GM23338 (cell line): ENCODE data around the gene REPIN1. TPM values are rescaled to one million over a fixed set of nuclear protein-coding genes. Genes with fewer than 3 reads are reported as not detected.

Experiments used
- ATAC-seq: fragments of 200-7000 bp; cut with Tn5 transposase; 3 replicates; pipeline ENCODE4 v1.9.1; 2020
- DNase-seq: peaks from one replicate; pipeline ENCODE4 v3.0.0-alpha.2; 2015; ENCODE audit warnings: low spot score
- H2AFZ ChIP-seq: fragments of 200-600 bp; sonication (generic); 2 replicates; pipeline ENCODE4 v1.8.0; 2016; ENCODE audit warnings: antibody characterized with exemption, mild to moderate bottlenecking, moderate library complexity
- H3F3A ChIP-seq: fragments of 200-600 bp; sonication (generic); replicated peaks from 2 replicates; pipeline ENCODE4 v1.8.0; 2017; ENCODE audit warnings: antibody characterized with exemption, mixed run types, low read depth
- H3K27ac ChIP-seq: fragments of 200-600 bp; sonication (generic); 2 replicates; pipeline ENCODE4 v1.6.1; 2016; ENCODE audit warnings: low read depth
- H3K27me3 ChIP-seq: fragments of 200-600 bp; sonication (generic); 2 replicates; pipeline ENCODE4 v1.8.0; 2016; ENCODE audit warnings: mild to moderate bottlenecking, mixed run types, moderate library complexity; ENCODE audit not compliant: insufficient read depth
- H3K36me3 ChIP-seq: fragments of 200-600 bp; sonication (generic); 2 replicates; pipeline ENCODE4 v1.8.0; 2016; ENCODE audit warnings: mild to moderate bottlenecking; ENCODE audit not compliant: insufficient read depth
- H3K4me1 ChIP-seq: fragments of 200-600 bp; sonication (generic); 2 replicates; pipeline ENCODE4 v1.8.0; 2016; ENCODE audit warnings: mild to moderate bottlenecking, moderate library complexity; ENCODE audit not compliant: insufficient read depth
- H3K4me2 ChIP-seq: fragments of 200-600 bp; sonication (generic); 2 replicates; pipeline ENCODE4 v1.7.1; 2017; ENCODE audit warnings: mixed run types
- H3K4me3 ChIP-seq: fragments of 200-600 bp; sonication (generic); 2 replicates; pipeline ENCODE4 v1.6.1; 2016; ENCODE audit warnings: mixed run types
- H3K79me2 ChIP-seq: fragments of 200-600 bp; sonication (generic); replicated peaks from 2 replicates; pipeline ENCODE4 v1.8.0; 2017; ENCODE audit warnings: mild to moderate bottlenecking; ENCODE audit not compliant: insufficient read depth
- H3K9me2 ChIP-seq: fragments of 200-600 bp; sonication (generic); 2 replicates; pipeline ENCODE4 v1.8.0; 2017; ENCODE audit not compliant: insufficient read depth
- H4K20me1 ChIP-seq: fragments of 200-600 bp; sonication (generic); replicated peaks from 2 replicates; pipeline ENCODE4 v1.8.0; 2017; ENCODE audit warnings: mild to moderate bottlenecking; ENCODE audit not compliant: insufficient read depth
- H3K27ac Mint-ChIP-seq: 2 replicates; pipeline ENCODE4 v1.8.0; 2020; ENCODE audit warnings: inconsistent platforms, mild to moderate bottlenecking, moderate library complexity, mixed read lengths
- H3K27me3 Mint-ChIP-seq: 3 replicates; pipeline ENCODE4 v1.8.0; 2022; ENCODE audit warnings: low read depth, mild to moderate bottlenecking, moderate library complexity, mixed read lengths, inconsistent platforms; ENCODE audit not compliant: insufficient read depth, poor library complexity
- H3K36me3 Mint-ChIP-seq: 3 replicates; pipeline ENCODE4 v1.8.0; 2021; ENCODE audit warnings: low read depth, mild to moderate bottlenecking, inconsistent platforms, moderate library complexity, mixed read lengths
- H3K4me1 Mint-ChIP-seq: 3 replicates; pipeline ENCODE4 v1.8.0; 2020; ENCODE audit warnings: mild to moderate bottlenecking, inconsistent platforms, mixed read lengths
- H3K4me3 Mint-ChIP-seq: 3 replicates; pipeline ENCODE4 v1.8.0; 2021; ENCODE audit warnings: moderate library complexity, mild to moderate bottlenecking, inconsistent platforms, mixed read lengths
- H3K9me3 Mint-ChIP-seq: 3 replicates; pipeline ENCODE4 v1.8.0; 2020; ENCODE audit warnings: moderate library complexity, mild to moderate bottlenecking, inconsistent platforms, mixed read lengths
- EZH2 ChIP-seq: fragments of 200-600 bp; sonication (generic); IDR thresholded peaks from one replicate; pipeline ENCODE4 v1.8.0; 2017; ENCODE audit warnings: antibody characterized with exemption, mild to moderate bottlenecking, low read depth; ENCODE audit not compliant: unreplicated experiment
- EZH2phosphoT487 ChIP-seq: fragments of 200-600 bp; sonication (generic); IDR thresholded peaks from one replicate; pipeline ENCODE4 v1.8.1; 2018; ENCODE audit warnings: antibody characterized with exemption; ENCODE audit not compliant: unreplicated experiment
- JUNB ChIP-seq: IDR thresholded peaks from one replicate; pipeline ENCODE4 v1.6.1; 2016; ENCODE audit warnings: antibody characterized with exemption; ENCODE audit not compliant: unreplicated experiment
- STAT1 ChIP-seq: IDR thresholded peaks from one replicate; pipeline ENCODE4 v1.6.1; 2016; ENCODE audit warnings: antibody characterized with exemption; ENCODE audit not compliant: unreplicated experiment
- ZNF114 ChIP-seq: fragments of 250-450 bp; sonication (Bioruptor Pico); IDR thresholded peaks from 2 replicates; pipeline ENCODE4 v1.5.0; 2020; ENCODE audit warnings: mild to moderate bottlenecking, moderate library complexity
- ZNF331 ChIP-seq: fragments of 250-450 bp; sonication (Bioruptor Pico); IDR thresholded peaks from 2 replicates; pipeline ENCODE4 v1.5.0; 2020; ENCODE audit warnings: low read depth, mild to moderate bottlenecking, moderate library complexity
- polyA plus RNA-seq: library from polyadenylated mRNA; unstranded; fragments of >200 nt; fragmentation: Nextera tagmentation; extraction: Ambion mirVana; gene quantifications from 2 replicates; pipeline ENCODE4 v1.2.1, GENCODE V29; 2016
- total RNA-seq: library from RNA; depleted of rRNA; stranded (reverse); fragments of >200 nt; shearing (Covaris generic); gene quantifications from 2 replicates; pipeline ENCODE4 v1.2.3, GENCODE V29; 2014
- TF ChIP-seq, protein P1 (sequence below), 2 experiments: fragments of 200-600 bp in 1 of 2; sonication (generic) in 1 of 2; conservative IDR thresholded peaks; 2 replicates each; pipeline versions ENCODE4 v1.5.1 to v1.6.1; 2016 to 2017; ENCODE audit warnings: antibody characterized with exemption in 2 of 2, low read depth in 2 of 2, mild to moderate bottlenecking in 2 of 2, moderate library complexity in 1 of 2
- TF ChIP-seq, protein P2 (sequence below): IDR thresholded peaks from one replicate; pipeline ENCODE4 v1.6.1; 2018; ENCODE audit warnings: antibody characterized with exemption; ENCODE audit not compliant: unreplicated experiment
- TF ChIP-seq, protein P3 (sequence below): fragments of 250-450 bp; sonication (Bioruptor Pico); IDR thresholded peaks from 2 replicates; pipeline ENCODE4 v1.5.0; 2020; ENCODE audit warnings: mild to moderate bottlenecking, moderate library complexity
- TF ChIP-seq, protein P4 (sequence below): IDR thresholded peaks from 2 replicates; pipeline ENCODE4 v1.6.1; 2016; ENCODE audit warnings: antibody characterized with exemption

The REPIN1 gene
- total and polyA plus RNA-seq, 2 experiments from 2014 or later, result 29.8 to 156 TPM

DNA sequence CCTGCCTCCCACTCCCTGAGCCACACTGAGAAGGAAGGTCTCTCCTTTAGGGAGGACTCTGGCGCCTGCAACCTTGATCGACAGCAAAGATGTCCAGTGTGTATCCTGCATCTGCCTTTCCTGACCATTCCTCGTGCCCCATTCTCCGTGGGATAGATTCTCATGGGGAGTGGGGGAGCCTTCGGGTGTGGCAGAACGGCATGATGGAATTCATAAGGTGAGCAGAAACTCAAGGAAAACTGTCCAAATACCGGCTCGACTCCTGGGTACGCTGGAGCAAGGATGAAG lies 26.6 kb upstream of the REPIN1 start (continued):
- TF ChIP-seq, protein P1, sequence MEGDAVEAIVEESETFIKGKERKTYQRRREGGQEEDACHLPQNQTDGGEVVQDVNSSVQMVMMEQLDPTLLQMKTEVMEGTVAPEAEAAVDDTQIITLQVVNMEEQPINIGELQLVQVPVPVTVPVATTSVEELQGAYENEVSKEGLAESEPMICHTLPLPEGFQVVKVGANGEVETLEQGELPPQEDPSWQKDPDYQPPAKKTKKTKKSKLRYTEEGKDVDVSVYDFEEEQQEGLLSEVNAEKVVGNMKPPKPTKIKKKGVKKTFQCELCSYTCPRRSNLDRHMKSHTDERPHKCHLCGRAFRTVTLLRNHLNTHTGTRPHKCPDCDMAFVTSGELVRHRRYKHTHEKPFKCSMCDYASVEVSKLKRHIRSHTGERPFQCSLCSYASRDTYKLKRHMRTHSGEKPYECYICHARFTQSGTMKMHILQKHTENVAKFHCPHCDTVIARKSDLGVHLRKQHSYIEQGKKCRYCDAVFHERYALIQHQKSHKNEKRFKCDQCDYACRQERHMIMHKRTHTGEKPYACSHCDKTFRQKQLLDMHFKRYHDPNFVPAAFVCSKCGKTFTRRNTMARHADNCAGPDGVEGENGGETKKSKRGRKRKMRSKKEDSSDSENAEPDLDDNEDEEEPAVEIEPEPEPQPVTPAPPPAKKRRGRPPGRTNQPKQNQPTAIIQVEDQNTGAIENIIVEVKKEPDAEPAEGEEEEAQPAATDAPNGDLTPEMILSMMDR (conservative IDR thresholded peaks at IDR 0.05; ENCODE audit: low read depth in 2 of 2), result no peak
- TF ChIP-seq EZH2phosphoT487, result no peak
- TF ChIP-seq JUNB, result no peak
- TF ChIP-seq ZNF114, result no peak

DNA sequence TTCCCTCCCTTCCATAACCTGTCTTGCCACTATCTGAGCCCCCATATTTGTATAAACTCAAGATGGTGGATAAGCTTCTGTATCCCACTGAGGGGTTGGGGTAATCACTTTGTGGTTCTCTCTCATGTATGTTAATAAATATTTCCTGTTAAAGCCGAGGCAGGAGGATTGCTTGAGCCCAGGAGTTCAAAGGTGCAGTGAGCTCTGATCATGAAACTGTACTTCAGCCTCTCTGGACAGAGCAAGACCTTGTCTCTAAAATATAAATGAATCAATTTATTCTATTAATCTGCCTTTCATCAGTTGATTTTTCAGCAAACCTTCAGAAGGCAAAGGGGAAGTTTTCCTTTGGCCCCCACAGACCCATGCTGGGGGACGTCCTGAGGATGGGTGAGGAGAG lies 25.4 kb upstream of the REPIN1 start:
- DNase-seq (no peak), ATAC-seq (no peak)
- Mint-ChIP-seq H3K36me3 (peaks cover 30% of the 10 kb centered on the region), H3K4me3 (peak overlapping the region; percentile 5; the same call in 1 of the 3 replicates), H3K4me1 (peaks cover 38% of the 10 kb centered on the region), H3K27me3 (peaks cover 33% of the 10 kb centered on the region), H3K27ac (no peak overlapping the region), H3K9me3 (peaks cover 25% of the 10 kb centered on the region)
- Histone ChIP-seq H3K36me3 (peaks cover 4% of the 10 kb centered on the region; the same call in 1 of the 2 replicates), H3K4me1 (peaks cover 29% of the 10 kb centered on the region), H3K4me3 (no peak overlapping the region), H3K27me3 (peaks cover 28% of the 10 kb centered on the region), H3K79me2 (peaks cover 28% of the 10 kb centered on the region), H3K27ac (no peak overlapping the region), H3K4me2 (peak overlapping the region; percentile 88), H3K9me2 (no peaks in the 10 kb centered on the region), H3F3A (0 out of 2 replicates have a peak, but pooled peaks cover 7% of the 10 kb centered on the region), H4K20me1 (no peaks in the 10 kb centered on the region; the same call in 1 of the 2 replicates), H2AFZ (no peak overlapping the region)
- TF ChIP-seq, protein P2, sequence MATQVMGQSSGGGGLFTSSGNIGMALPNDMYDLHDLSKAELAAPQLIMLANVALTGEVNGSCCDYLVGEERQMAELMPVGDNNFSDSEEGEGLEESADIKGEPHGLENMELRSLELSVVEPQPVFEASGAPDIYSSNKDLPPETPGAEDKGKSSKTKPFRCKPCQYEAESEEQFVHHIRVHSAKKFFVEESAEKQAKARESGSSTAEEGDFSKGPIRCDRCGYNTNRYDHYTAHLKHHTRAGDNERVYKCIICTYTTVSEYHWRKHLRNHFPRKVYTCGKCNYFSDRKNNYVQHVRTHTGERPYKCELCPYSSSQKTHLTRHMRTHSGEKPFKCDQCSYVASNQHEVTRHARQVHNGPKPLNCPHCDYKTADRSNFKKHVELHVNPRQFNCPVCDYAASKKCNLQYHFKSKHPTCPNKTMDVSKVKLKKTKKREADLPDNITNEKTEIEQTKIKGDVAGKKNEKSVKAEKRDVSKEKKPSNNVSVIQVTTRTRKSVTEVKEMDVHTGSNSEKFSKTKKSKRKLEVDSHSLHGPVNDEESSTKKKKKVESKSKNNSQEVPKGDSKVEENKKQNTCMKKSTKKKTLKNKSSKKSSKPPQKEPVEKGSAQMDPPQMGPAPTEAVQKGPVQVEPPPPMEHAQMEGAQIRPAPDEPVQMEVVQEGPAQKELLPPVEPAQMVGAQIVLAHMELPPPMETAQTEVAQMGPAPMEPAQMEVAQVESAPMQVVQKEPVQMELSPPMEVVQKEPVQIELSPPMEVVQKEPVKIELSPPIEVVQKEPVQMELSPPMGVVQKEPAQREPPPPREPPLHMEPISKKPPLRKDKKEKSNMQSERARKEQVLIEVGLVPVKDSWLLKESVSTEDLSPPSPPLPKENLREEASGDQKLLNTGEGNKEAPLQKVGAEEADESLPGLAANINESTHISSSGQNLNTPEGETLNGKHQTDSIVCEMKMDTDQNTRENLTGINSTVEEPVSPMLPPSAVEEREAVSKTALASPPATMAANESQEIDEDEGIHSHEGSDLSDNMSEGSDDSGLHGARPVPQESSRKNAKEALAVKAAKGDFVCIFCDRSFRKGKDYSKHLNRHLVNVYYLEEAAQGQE, result no peak
- TF ChIP-seq EZH2phosphoT487, result no peak
- TF ChIP-seq, protein P3, sequence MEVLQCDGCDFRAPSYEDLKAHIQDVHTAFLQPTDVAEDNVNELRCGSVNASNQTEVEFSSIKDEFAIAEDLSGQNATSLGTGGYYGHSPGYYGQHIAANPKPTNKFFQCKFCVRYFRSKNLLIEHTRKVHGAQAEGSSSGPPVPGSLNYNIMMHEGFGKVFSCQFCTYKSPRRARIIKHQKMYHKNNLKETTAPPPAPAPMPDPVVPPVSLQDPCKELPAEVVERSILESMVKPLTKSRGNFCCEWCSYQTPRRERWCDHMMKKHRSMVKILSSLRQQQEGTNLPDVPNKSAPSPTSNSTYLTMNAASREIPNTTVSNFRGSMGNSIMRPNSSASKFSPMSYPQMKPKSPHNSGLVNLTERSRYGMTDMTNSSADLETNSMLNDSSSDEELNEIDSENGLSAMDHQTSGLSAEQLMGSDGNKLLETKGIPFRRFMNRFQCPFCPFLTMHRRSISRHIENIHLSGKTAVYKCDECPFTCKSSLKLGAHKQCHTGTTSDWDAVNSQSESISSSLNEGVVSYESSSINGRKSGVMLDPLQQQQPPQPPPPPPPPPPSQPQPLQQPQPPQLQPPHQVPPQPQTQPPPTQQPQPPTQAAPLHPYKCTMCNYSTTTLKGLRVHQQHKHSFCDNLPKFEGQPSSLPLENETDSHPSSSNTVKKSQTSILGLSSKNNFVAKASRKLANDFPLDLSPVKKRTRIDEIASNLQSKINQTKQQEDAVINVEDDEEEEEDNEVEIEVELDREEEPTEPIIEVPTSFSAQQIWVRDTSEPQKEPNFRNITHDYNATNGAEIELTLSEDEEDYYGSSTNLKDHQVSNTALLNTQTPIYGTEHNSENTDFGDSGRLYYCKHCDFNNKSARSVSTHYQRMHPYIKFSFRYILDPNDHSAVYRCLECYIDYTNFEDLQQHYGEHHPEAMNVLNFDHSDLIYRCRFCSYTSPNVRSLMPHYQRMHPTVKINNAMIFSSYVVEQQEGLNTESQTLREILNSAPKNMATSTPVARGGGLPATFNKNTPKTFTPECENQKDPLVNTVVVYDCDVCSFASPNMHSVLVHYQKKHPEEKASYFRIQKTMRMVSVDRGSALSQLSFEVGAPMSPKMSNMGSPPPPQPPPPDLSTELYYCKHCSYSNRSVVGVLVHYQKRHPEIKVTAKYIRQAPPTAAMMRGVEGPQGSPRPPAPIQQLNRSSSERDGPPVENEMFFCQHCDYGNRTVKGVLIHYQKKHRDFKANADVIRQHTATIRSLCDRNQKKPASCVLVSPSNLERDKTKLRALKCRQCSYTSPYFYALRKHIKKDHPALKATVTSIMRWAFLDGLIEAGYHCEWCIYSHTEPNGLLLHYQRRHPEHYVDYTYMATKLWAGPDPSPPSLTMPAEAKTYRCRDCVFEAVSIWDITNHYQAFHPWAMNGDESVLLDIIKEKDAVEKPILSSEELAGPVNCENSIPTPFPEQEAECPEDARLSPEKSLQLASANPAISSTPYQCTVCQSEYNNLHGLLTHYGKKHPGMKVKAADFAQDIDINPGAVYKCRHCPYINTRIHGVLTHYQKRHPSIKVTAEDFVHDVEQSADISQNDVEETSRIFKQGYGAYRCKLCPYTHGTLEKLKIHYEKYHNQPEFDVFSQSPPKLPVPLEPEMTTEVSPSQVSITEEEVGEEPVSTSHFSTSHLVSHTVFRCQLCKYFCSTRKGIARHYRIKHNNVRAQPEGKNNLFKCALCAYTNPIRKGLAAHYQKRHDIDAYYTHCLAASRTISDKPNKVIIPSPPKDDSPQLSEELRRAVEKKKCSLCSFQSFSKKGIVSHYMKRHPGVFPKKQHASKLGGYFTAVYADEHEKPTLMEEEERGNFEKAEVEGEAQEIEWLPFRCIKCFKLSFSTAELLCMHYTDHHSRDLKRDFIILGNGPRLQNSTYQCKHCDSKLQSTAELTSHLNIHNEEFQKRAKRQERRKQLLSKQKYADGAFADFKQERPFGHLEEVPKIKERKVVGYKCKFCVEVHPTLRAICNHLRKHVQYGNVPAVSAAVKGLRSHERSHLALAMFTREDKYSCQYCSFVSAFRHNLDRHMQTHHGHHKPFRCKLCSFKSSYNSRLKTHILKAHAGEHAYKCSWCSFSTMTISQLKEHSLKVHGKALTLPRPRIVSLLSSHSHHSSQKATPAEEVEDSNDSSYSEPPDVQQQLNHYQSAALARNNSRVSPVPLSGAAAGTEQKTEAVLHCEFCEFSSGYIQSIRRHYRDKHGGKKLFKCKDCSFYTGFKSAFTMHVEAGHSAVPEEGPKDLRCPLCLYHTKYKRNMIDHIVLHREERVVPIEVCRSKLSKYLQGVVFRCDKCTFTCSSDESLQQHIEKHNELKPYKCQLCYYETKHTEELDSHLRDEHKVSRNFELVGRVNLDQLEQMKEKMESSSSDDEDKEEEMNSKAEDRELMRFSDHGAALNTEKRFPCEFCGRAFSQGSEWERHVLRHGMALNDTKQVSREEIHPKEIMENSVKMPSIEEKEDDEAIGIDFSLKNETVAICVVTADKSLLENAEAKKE (CRISPR knock-in tag), result no peak
- TF ChIP-seq ZNF114, result no peak
- no peak for TF ChIP-seq ZNF331
- TF ChIP-seq, protein P1 (conservative IDR thresholded peaks at IDR 0.05; ENCODE audit: low read depth in 2 of 2), result no peak
- TF ChIP-seq, protein P4, sequence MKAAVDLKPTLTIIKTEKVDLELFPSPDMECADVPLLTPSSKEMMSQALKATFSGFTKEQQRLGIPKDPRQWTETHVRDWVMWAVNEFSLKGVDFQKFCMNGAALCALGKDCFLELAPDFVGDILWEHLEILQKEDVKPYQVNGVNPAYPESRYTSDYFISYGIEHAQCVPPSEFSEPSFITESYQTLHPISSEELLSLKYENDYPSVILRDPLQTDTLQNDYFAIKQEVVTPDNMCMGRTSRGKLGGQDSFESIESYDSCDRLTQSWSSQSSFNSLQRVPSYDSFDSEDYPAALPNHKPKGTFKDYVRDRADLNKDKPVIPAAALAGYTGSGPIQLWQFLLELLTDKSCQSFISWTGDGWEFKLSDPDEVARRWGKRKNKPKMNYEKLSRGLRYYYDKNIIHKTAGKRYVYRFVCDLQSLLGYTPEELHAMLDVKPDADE, result no peak
- no peak for TF ChIP-seq STAT1
- no peak for TF ChIP-seq EZH2
